ENCODE results near the gene CDH13.

DNA sequence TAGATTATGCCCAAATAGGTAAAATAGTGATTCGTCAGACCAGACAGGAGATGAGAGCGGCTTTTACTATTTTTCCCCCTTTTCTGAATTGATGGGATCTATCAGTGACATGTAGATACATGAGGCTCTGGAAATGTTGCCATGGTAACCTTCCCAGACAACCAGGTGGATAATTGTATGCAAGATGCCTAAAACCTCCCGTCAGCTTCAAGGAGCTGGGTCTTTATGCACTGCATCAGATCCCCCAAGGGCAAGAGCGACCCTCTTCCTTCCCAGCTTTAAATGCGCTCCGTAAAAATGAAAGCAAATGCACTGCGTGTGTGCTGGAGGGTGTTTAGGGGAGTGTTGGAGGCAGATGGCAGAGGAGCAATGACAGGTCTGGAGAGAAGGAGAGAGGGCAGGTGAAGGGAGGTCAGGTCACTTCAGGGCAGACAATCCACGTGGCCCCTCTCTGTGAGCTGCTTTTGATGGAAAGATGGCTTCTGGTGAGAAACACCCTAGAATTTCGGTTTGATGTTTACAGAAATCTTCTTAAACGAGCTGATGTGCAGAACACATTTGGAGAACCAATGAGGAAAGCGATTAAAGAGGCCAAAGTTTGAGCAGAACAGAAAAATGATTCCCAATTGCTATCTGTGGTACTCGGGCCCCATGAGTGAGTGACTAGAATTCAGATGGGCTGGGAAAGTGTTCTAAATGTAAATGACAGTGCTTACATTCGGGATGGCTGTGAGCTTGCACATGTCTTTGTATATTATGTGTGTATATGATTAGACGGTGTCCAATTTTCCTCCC, 719.3 kb downstream of the CDH13 start:
- no peak for TF ChIP-seq CTCF (IDR thresholded peaks at IDR 0.05)
- no peak for TF ChIP-seq POLR2A (IDR thresholded peaks at IDR 0.05)

Measured in body of pancreas (tissue), 4 donors.